NCI-H748 (cell line): ENCODE data around the gene CAV1.

ENCODE experiments used
- DNase-seq: peaks from one replicate; lab custom pipeline; 2025; ENCODE audit not compliant: unreplicated experiment; lab: John Stamatoyannopoulos, UW

The CAV1 gene

DNA sequence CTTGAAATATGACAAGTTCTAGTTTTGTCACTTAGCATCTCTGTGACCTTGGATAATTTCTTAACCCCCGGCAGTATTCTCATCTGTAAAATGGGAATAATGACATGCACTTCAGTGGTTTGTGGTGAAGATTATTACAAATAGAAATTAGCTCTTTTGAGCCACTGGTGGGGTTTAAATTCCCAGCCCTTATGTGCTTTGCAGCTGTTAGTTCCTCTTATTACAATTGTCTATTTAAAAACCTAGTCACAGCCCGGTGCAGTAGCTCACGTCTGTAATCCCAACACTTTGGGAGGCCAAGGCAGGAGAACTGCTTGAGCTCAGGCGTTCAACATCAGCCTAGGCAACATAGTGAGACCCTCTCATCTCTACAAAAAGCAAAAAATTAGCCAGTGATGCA lies 30.1 kb downstream of the CAV1 start:
- DNase-seq: no peak

DNA sequence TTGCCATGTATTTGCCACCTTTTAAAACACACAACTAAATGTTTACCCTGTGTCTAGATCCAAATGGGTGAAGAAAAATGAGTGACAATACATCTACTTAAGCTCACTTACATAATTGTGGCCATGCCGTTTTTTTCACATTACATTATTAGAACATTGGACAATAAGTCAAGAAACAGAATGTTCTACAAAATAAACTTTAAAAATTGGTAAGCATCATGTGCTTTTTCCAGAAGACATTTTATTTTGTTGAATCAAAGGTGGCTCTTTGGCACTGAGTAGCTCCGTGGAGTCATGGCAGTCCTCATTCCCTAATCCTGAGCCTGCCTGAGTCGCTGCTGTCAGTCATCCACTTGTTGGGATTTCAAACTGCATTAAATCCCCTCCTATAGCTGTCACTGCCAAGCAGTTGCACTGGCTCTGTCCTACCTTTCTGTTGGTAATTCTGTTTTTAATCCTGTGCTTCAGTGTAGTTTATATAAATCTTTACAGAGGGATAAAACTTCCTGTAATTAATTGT lies 32.3 kb downstream of the CAV1 start:
- no peak for DNase-seq

DNA sequence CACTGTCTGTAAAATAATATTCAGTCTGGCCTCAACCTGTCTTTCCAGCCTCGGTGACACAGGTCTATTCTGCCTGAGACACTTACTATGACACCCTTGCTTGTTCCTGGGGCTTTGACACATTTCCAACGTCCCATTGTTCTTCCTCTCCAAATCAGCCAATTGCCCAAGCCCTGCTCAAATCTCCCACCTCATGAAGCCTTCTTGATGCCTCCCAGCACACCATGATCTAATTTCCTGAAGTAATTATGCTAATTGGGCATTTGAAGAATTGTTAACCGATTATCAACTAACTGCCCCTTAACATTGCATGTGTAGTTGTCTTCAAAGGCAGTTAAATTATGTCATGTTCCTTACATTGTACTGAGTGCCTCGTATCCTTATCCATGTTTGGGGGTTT lies 33.1 kb downstream of the CAV1 start:
- no peak for DNase-seq

DNA sequence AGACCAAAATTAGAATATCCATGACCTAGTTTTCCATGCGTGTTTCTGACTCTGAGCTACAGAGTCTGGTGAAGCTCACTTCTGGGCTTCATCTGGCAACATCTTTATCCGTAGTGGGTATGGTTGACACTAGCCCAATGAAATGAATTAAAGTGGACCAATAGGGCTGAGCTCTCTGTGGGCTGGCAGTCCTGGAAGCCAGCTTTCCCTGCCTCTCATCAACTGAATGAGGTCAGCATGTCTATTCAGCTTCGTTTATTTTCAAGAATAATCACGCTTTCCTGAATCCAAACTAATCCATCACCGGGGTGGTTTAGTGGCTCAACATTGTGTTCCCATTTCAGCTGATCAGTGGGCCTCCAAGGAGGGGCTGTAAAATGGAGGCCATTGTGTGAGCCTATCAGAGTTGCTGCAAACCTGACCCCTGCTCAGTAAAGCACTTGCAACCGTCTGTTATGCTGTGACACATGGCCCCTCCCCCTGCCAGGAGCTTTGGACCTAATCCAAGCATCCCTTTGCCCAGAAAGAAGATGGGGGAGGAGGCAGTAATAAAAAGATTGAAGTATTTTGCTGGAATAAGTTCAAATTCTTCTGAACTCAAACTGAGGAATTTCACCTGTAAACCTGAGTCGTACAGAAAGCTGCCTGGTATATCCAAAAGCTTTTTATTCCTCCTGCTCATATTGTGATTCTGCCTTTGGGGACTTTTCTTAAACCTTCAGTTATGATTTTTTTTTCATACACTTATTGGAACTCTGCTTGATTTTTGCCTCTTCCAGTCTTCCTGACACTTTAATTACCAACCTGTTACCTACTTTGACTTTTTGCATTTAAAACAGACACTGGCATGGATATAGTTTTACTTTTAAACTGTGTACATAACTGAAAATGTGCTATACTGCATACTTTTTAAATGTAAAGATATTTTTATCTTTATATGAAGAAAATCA lies 35.5 kb downstream of the CAV1 start:
- DNase-seq: peak; percentile 50

DNA sequence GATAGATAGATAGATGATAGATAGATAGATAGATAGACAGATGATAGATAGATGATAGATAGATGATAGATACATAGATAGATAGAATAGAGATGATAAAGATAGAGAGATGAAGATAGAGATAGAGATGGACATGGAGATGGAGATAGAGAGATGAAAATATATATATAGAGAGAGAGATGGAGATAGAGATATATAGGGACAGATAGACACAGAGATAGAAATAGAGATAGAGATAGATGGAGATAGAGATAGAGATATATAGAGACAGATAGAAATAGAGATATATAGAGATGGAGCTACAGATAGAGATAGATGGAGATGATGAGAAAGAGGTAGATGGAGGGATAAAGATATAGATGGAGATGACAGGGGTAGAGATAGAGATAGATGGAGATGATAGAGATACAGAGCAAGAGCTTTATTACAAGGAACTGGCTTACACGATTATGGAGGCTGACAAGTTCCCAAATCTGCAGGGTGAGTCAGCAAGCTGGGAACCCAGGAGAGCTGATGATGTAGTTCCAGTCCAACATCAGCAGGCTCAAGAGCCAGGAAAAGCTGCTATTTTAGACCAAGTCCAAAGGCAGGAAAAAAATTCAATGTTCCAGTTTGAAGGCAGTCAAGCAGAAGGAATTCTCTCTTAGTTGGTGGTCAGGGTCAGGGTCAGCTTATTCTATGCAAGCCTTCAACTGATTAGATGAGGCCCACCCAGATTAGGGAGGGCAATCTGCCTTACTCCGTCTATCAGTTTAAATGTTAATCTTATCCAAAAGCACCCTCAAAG lies 37.1 kb downstream of the CAV1 start:
- no peak for DNase-seq

DNA sequence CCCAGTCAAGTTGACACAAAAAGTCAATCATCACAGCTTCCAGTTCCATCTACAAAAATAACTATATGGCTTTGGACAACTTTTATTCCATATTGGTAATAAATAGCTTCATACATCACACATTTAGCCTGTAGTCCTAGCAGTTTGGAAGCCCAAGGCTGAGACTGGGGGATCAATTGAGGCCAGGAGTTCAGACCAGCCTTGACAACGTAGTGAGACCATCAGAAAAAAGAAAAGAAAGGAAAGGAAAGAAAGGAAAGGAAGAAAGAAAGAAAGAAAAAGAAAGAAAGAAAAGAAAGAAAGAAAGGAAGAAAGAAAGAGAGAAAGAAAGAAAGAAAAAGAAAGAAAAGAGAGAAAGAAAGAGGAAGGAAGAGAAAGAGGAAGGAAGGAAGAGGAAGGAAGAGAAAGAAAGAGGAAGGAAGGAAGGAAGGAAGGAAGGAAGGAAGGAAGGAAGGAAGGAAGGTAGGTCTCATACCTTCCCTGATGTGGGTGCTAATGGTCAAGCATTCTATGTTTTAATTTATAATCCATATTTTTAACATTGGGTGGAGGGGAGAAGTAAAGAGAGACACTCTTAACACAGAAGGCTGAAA lies 37.8 kb downstream of the CAV1 start:
- DNase-seq: no peak

DNA sequence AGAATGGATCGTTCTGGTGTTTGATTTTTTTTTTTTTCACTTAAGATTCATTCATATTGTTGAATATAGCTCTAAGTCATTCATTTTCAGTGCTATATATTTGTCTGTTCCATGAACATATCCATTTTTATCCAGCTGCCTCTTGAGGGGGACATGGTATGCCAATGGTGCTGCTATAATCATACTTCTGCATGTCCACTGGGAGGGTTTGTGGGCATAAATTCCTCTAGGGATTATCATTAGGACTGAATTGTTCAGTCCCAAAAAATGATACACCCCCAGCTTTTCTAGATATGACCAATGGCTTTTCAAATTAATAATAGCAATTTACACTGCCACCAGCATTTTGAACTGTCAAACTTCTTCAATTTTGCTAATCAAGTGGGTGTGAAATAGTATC lies 41.1 kb downstream of the CAV1 start:
- no peak for DNase-seq

DNA sequence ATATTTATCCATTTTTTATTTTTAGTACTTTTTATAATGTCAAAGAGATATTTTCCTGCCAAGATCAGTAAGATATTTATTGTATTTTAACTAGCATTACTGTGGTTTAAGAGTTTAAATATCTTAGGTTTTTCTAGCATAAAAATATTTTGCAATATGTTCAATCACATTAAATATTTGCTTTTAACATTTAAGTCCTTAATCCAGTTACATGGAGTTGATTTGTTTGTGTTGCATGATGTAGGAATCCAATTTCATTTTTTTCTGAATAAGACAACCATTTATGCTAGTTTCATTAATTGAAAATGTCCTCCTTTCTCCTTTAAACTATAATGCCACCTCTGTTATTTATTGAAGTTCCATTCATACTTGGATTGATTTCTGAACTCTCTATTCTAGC lies 41.8 kb downstream of the CAV1 start:
- DNase-seq: no peak

DNA sequence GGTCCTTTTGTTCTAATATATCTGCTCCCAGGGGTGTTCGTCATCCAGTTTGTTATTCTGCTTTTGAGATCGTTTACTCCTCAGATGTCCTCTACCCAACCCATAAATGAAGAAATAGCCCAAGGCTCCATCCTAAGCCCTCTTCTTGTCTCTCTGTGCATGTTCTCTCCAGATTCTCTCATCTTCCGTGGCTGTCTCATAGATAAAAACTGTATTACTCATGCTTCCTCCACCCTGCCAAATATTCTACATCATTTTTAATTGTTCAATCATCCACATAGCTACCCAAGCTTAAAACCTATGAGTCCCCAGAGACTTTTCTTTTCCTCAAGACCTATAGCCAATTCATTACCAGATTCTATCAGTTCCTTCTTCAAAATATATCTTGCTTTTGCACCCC lies 44.9 kb downstream of the CAV1 start:
- no peak for DNase-seq

DNA sequence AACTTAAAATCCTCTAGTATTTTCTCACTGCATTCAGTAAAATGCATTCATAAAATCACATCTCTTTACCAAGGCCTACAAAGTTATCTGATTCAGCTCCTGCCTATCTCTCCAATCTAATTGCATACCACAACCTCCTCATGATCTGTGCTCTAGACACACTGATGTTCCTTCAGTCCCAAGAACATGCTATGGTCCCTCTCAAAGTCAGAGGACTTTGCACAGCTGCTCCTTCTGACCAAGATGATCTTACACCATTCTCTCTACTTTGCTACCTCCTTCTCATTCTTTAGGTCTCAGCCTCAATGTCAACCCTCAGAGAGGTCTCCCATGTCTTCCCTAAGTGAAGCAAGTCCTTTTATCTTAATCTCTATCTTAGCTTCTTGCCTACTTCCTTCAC lies 45.5 kb downstream of the CAV1 start:
- DNase-seq: no peak

DNA sequence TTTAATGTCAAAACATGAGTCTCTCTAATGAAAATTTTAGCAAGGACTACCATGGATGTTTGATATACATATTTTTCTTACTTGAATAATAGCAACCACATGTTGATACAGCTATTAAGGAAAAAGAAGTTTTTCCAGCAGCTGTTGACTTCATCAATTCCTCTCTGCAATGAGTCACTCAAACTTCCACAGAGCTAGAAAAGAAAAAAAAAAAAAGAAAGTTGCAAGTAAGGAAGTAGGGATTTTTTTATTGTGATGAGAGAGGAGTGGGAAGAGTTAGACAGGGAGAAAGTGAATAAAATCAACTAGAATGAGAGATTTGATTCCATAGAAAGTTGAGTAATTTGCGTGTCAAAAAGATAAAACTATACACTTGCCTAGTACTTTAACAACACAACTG lies 46.2 kb downstream of the CAV1 start:
- no peak for DNase-seq

DNA sequence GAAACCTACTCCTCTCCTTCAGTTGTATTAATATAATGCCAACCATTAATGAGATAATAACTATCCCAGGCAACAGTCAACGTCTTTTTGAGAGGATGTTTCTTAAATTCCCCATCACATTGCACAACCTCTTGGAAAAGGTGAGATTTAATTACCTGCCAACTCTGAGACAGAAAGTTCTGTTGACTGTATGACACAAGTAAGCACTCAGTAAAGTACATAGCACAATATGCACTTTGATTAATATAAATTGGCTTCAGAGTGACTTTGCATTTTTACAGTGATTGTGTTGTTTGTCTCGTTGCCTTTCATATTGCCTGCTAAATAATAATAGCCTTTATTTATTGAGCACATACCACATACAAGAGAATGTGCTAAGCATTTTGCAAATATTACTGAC lies 46.7 kb downstream of the CAV1 start:
- DNase-seq: no peak

DNA sequence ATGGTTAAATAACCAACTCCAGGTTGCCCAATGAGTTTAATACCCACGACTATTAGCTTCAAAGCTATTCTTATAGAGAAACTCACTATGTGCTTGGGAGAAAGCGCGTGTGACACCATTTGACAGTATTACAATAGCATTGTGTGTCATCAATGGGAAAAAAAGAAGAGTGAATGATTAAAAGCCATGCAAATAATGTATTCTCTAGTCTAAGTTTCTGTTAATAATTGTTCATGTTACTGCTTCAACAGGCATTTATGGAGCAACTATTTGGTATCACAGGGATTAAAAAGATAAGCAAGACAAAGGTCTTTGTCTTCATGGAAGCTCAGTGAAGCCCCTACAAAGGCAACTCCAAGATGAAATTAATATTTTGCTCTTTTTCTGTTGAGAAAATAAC lies 47.2 kb downstream of the CAV1 start:
- DNase-seq: no peak

DNA sequence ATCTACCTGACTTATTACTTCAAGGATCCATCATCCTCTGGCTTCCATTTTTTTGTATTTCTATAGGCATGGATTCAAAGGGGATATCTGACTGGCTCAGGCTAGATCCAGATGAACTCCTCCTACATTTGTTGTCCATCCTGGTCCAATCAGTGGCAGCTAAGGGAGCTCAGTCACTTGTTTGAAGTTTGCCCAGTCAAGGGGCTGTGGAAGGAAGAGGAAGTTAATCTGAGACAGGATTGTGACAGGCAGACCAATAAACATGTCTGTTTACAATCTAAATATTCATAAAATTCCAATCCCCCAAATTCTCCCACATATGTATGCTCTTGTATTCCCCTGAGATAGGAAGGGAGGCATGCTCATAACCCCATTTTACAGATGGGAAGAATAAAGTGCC lies 48.7 kb downstream of the CAV1 start:
- no peak for DNase-seq

DNA sequence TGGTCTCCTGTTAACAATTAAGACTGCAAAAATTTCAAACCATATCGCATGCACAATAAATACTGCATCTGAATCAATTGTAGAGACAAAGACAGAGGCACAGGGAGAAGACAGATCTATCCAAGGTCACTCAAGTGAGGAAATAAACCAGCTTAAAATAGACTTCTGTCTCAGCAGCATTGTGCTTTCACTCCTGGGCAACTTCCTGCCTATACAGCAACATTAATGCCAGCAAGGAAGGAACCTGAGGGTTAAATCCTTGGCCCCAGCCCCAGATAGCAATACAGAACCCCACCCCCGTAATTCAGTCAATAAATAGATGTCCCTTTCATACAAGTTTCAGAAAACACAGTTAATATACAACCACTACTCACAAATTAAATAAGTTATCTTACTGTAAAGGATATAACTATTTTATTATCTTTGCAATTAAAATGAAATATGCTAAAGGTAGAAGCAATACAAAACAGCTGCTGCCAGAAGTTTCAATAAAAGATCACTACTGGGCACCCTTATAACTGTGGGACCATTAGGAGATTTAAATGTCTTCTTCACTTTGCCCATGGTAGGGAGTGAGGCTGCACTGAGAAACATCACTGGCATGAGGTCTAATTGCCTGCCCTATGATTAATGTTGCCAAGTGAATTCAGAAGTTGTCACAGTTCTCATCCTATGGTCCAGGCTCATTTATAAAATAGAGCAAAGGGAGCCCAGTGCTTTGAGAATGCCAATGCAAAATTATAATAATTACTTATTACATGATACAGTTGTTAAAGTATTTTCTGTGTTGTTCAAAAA lies 49.4 kb downstream of the CAV1 start:
- no peak for DNase-seq

DNA sequence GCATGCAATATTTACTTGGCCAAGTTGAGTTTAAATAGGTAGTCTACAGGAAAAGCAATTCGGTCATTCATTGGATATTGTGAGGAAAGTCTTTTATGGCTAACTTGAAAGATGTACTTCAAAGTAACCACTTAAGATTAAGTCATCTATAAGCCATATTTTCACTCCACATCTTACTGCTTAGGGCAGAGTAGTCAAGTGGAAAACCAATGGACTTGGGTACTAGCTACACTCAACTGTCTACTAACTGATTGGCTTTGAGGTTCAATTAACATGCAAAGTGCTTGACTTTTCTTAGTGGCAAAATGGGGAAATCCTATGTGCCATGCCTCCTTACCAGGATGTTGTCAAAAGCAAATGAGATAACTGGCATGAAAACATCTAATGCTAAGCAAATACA lies 51.0 kb downstream of the CAV1 start:
- DNase-seq: no peak

DNA sequence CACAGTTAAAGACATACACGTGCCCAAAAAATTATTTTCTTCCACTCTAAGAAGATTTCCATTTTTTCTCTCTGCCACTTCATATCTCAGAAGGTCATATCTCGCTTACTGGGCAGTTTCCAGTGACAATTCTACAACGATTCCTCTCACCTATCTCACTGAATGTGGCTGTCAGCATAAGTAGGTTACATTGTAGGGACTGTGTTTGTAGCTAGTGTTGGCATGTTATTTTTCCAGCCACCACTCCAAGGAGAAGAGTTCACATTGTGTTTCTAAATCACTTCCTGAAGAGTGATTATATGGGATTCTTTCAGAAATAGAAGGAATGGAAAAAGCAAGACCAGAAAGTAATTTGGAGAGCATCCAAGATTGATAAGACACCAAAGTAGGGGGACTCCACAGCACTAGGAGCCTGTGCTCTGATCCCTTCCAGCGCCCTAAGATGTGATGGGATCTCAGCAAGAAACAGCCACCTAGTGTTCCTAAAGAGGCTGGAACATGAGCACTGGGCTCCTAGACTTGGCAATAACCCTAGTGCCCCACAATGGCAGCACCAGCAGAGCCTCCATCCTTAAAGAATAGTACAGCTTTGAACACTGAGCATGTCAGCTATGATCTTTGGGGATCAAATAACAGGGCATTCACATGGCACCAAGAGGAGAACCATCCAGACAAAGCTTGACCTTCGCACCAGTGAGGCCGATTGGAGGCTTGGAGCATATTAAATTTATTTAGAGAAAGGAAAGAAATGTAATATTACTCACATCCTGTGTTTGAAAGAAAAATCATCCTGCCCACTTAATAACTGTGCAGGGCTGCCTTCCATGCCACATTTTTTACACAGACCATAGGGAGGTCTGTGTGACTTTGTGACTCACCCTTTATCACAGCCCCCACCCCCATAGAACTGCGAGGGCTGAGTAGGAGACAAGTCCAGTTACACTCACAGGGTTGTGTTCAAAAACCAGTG lies 51.8 kb downstream of the CAV1 start:
- DNase-seq: no peak

DNA sequence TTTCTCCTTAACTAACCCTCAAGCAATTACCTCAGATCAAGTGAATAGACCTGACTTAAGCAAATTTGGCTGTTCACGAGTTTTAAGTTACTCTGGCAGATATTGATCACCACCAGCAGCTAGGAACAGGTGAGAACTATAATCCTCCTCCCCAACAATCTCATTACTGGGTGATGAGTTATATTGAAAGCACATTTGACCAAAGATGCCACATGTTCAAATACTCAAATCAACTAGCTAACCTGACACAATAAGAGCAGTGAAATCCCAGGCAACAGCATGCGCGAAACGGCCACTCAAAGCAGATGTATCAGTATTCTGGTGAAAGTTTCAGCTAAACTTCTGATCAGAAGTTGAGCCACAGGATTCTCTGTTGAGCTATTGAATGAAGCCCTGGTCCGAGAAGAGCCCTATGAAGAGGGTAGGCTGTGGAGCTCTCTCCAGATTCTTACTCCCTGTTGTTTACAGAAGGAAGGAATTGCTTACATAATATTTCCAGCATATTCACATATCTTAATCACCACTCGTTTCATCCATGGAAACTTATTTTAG lies 52.6 kb downstream of the CAV1 start:
- DNase-seq: no peak

DNA sequence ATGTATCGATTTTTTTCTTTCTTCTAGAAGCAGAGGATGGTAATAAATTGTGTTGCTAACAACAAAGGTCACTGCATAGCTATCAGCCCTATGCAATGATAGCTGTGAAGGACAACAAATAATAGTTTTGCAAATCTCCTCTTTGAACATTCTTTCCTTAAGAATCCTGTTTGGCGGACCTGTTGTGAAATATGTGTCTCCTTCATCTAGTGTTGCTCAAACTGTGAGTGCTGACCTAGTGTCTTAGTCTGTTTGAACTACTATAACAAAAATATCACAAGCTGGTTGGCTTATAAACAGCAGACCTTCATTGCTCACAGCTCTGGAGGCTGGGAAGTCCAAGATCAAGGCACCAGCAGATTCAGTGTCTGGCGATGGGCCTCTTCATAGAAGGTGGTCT lies 53.7 kb downstream of the CAV1 start:
- no peak for DNase-seq
